ENCODE results near the gene MCAM. TPM values are rescaled to one million over a fixed set of nuclear protein-coding genes. Genes with fewer than 3 reads are reported as not detected.

Gene MCAM
- total RNA-seq, 4 donors from 2014 or later: 613 to 1,211 (median 746) TPM

- no peak for TF ChIP-seq CTCF (IDR thresholded peaks at IDR 0.05)
- no peak for DNase-seq (ENCODE audit: low spot score)
- ATAC-seq (ENCODE audit: low FRiP score): no peak
Measured at GRCh38 chr11:119318240-119319135, 1.6 kb upstream of the MCAM start.

- DNase-seq (ENCODE audit: low spot score): no peak
- no peak for ATAC-seq (ENCODE audit: low FRiP score)
- no peak for TF ChIP-seq CTCF (IDR thresholded peaks at IDR 0.05)
Measured at GRCh38 chr11:119317592-119318239, 786 bp upstream of the MCAM start.

- ATAC-seq (ENCODE audit: low FRiP score): no peak
- no peak for TF ChIP-seq CTCF (IDR thresholded peaks at IDR 0.05)
- no peak for DNase-seq (ENCODE audit: low spot score)
Measured at GRCh38 chr11:119316016-119316728, 758 bp downstream of the MCAM start.

GRCh38 chr11:119315131-119316015, 1.6 kb downstream of the MCAM start:
- ATAC-seq (ENCODE audit: low FRiP score) (peak; percentile 21), DNase-seq (ENCODE audit: low spot score) (no peak)
- no peak for TF ChIP-seq CTCF (IDR thresholded peaks at IDR 0.05)

GRCh38 chr11:119314726-119315125, 2.2 kb downstream of the MCAM start:
- TF ChIP-seq CTCF (IDR thresholded peaks at IDR 0.05): no peak
- no peak for ATAC-seq (ENCODE audit: low FRiP score)
- DNase-seq (ENCODE audit: low spot score): no peak

GRCh38 chr11:119310682-119311052, 6.3 kb downstream of the MCAM start:
- no peak for TF ChIP-seq CTCF (IDR thresholded peaks at IDR 0.05)
- no peak for ATAC-seq (ENCODE audit: low FRiP score)
- no peak for DNase-seq (ENCODE audit: low spot score)
